Endothelial cell of umbilical vein (primary cell): ENCODE measurements around the gene PRKG1. TPM values are rescaled to one million over a fixed set of nuclear protein-coding genes. Genes with fewer than 3 reads are reported as not detected.

Source experiments
- BruUV-seq: library from RNA; stranded (reverse); fragments of 400-500 nt; replicated peaks from 2 replicates; lab custom pipeline; 2021; lab: Mats Ljungman, UMichigan
- CTCF ChIA-PET: fragments of 300-600, 350-600 bp; sonication (Branson Sonifier 250); formaldehyde crosslinking; loops from one replicate; lab custom pipeline; 2021; ENCODE audit warnings: antibody characterized with exemption, inconsistent platforms; lab: Charles Lee
- POLR2A ChIA-PET: fragments of 300-600, 350-600 bp; sonication (Branson Sonifier 250); formaldehyde crosslinking; loops from one replicate; lab custom pipeline; 2021; ENCODE audit warnings: antibody characterized with exemption, inconsistent platforms; lab: Charles Lee
- DNase-seq: peaks from one replicate; pipeline ENCODE4 v3.0.0-alpha.2; 2011; ENCODE audit warnings: low read depth, low spot score
- FAIRE-seq: peaks from 2 replicates; lab custom pipeline; 2011; peaks lifted over from hg19 to GRCh38; lab: Jason Lieb, UNC
- H2AFZ ChIP-seq: 2 replicates; pipeline ENCODE4 v1.6.0; 2012; ENCODE audit warnings: low read depth, low read length, control low read depth, inconsistent platforms
- H3K27ac ChIP-seq: 2 replicates; pipeline ENCODE4 v1.5.1; 2011; ENCODE audit warnings: low read depth, mild to moderate bottlenecking, control low read depth, low read length, moderate library complexity; ENCODE audit not compliant: insufficient read depth
- H3K27me3 ChIP-seq, 2 experiments: 2 replicates each; pipeline versions ENCODE4 v1.6.0 to v1.6.1; 2011; ENCODE audit warnings: low read length in 2 of 2, mixed read lengths in 1 of 2; ENCODE audit not compliant: control insufficient read depth in 2 of 2, insufficient read depth in 2 of 2
- H3K36me3 ChIP-seq, 2 experiments: 2 replicates in 1 of 2; 3 replicates in 1 of 2; pipeline ENCODE4 v1.5.1; 2011; ENCODE audit warnings: low read length in 2 of 2, mild to moderate bottlenecking in 1 of 2, moderate library complexity in 1 of 2; ENCODE audit not compliant: control insufficient read depth in 2 of 2, insufficient read depth in 2 of 2; ENCODE audit errors: extremely low read depth in 1 of 2
- H3K4me1 ChIP-seq: 3 replicates; pipeline ENCODE4 v1.5.1; 2011; ENCODE audit warnings: mild to moderate bottlenecking, low read length; ENCODE audit not compliant: control insufficient read depth, insufficient read depth; ENCODE audit errors: extremely low read depth
- H3K4me2 ChIP-seq: 2 replicates; pipeline ENCODE4 v1.6.1; 2011; ENCODE audit warnings: low read length, control low read depth, mixed read lengths; ENCODE audit not compliant: insufficient read depth
- H3K4me3 ChIP-seq, 3 experiments: fragments of 200-600 bp in 1 of 3; sonication (generic), shearing (Covaris generic) in 1 of 3; replicated peaks in 1 of 3; 2 replicates each; pipeline ENCODE4 v1.5.1; 2011 to 2016; ENCODE audit warnings: control low read depth in 3 of 3, low read length in 3 of 3, mild to moderate bottlenecking in 2 of 3, inconsistent platforms in 1 of 3, low read depth in 1 of 3, moderate library complexity in 1 of 3; ENCODE audit not compliant: insufficient read depth in 1 of 3
- H3K79me2 ChIP-seq: 2 replicates; pipeline ENCODE4 v1.6.0; 2012; ENCODE audit warnings: low read length, inconsistent platforms; ENCODE audit not compliant: control insufficient read depth, insufficient read depth
- H3K9ac ChIP-seq: replicated peaks from 2 replicates; pipeline ENCODE3; 2011; ENCODE audit warnings: low read length, control low read depth; ENCODE audit not compliant: insufficient read depth; ENCODE audit errors: extremely low read depth
- H3K9me1 ChIP-seq: replicated peaks from 3 replicates; pipeline ENCODE4 v1.6.0; 2011; ENCODE audit warnings: mild to moderate bottlenecking, low read length; ENCODE audit not compliant: control insufficient read depth, insufficient read depth; ENCODE audit errors: extremely low read depth
- H3K9me3 ChIP-seq: replicated peaks from 2 replicates; pipeline ENCODE4 v1.5.1; 2012; ENCODE audit warnings: low read length, inconsistent platforms; ENCODE audit not compliant: control insufficient read depth, insufficient read depth
- H4K20me1 ChIP-seq: replicated peaks from 2 replicates; pipeline ENCODE3; 2011; ENCODE audit warnings: mild to moderate bottlenecking, low read length; ENCODE audit not compliant: control insufficient read depth, insufficient read depth; ENCODE audit errors: extremely low read depth
- EZH2 ChIP-seq: IDR thresholded peaks from 2 replicates; pipeline ENCODE4 v1.6.1; 2012; ENCODE audit warnings: borderline replicate concordance, low read depth, mild to moderate bottlenecking, moderate library complexity, low read length, inconsistent platforms; ENCODE audit not compliant: severe bottlenecking
- FOS ChIP-seq: IDR thresholded peaks from 2 replicates; pipeline ENCODE4 v1.6.1; 2011; ENCODE audit warnings: mild to moderate bottlenecking, low read length, moderate library complexity, borderline replicate concordance; ENCODE audit not compliant: insufficient read depth
- GATA2 ChIP-seq: IDR thresholded peaks from 2 replicates; pipeline ENCODE4 v1.7.0; 2011; ENCODE audit warnings: low read depth, mild to moderate bottlenecking, moderate library complexity, mixed read lengths, low read length; ENCODE audit not compliant: insufficient read length, insufficient read depth
- JUN ChIP-seq: IDR thresholded peaks from 2 replicates; pipeline ENCODE4 v1.6.1; 2011; ENCODE audit warnings: borderline replicate concordance, low read depth; ENCODE audit not compliant: insufficient read length, insufficient read depth
- MAX ChIP-seq: IDR thresholded peaks from 2 replicates; pipeline ENCODE4 v1.6.1; 2011; ENCODE audit not compliant: insufficient read depth, insufficient read length
- MYC ChIP-seq: IDR thresholded peaks from one replicate; pipeline ENCODE4 v1.6.1; 2011; ENCODE audit warnings: mild to moderate bottlenecking, low read depth, low read length
- POLR2A ChIP-seq: IDR thresholded peaks from 2 replicates; pipeline ENCODE4 v1.6.1; 2012; ENCODE audit warnings: low read depth, mild to moderate bottlenecking, control low read depth, low read length
- POLR2AphosphoS5 ChIP-seq: IDR thresholded peaks from 2 replicates; pipeline ENCODE4 v1.6.1; 2012; ENCODE audit warnings: low read depth, mild to moderate bottlenecking, control low read depth, low read length, moderate library complexity; ENCODE audit not compliant: insufficient read depth
- dilution Hi-C: fragments of 300-500 bp; cut with MboI; formaldehyde crosslinking; loops from one replicate; pipeline ENCODE4 v1.15.0; 2019; ENCODE audit warnings: low sequenced_read_pairs; ENCODE audit not compliant: extremely low pct_ligation_motif_present
- intact Hi-C: fragments of 100-400 bp; cut with micrococcal nuclease; formaldehyde crosslinking; loops from one replicate; pipeline ENCODE4 v1.10.0; 2022
- polyA plus RNA-seq, 4 experiments: library from polyadenylated mRNA; depleted of rRNA in 3 of 4; stranded (reverse) in 3 of 4; unstranded in 1 of 4; fragments of >200 nt; gene quantifications; 2 replicates each; pipeline versions ENCODE4 v1.2.1 to v1.2.3, GENCODE V29; 2011 to 2012; ENCODE audit warnings: missing spikeins in 1 of 4
- total RNA-seq: library from RNA; stranded (reverse); gene quantifications from 2 replicates; pipeline ENCODE4 v1.2.3, GENCODE V29; 2021
- TF ChIP-seq, protein P1 (sequence below), 2 donors: IDR thresholded peaks; 1 replicate in 1 of 2; 2 replicates in 1 of 2; pipeline ENCODE4 v1.5.1; 2011; ENCODE audit warnings: low read length in 2 of 2, mild to moderate bottlenecking in 2 of 2, moderate library complexity in 2 of 2, control low read depth in 1 of 2, inconsistent platforms in 1 of 2, low read depth in 1 of 2; ENCODE audit not compliant: insufficient read depth in 1 of 2; ENCODE audit errors: extremely low read depth in 1 of 2

Gene PRKG1
- total and polyA plus RNA-seq, 2 donors (not counting 3 experiments of a cell fraction or from before 2014, with no cell fraction given), result 0.01 to 0.18 TPM

DNA sequence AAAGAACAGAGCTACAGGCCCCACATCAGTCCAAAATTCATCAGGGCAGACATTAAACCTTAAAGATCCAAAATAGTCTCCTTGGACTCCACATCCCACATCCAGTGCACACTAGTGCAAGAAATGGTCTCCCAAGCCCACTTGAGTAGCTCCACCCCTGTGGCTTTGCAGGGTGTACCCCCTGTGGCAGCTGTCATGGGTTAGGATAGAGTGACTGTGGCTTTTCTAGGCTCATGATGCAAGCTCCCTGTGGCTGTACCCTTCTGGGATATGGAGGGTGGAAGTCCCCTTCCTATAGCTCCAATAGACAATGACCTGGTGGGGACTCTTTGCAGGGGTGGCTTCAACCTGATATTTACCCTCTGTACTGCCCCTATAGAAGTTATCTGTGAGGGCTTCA, 1111.0 kb downstream of the PRKG1 start:
- dilution Hi-C loops (no loop called here), intact Hi-C loops (no loop called here)
- H2AFZ ChIP-seq, result no peak overlapping the region
- H3K4me1 ChIP-seq, result no peaks in the 10 kb centered on the region
- H3K36me3 ChIP-seq, result no peaks in the 10 kb centered on the region
- no peaks in the 10 kb centered on the region for H3K79me2 ChIP-seq
- no peak for TF ChIP-seq FOS
- no peak for TF ChIP-seq MYC
- TF ChIP-seq JUN, result no peak
- TF ChIP-seq POLR2A, result no peak
- no peak for TF ChIP-seq EZH2
- no peak for TF ChIP-seq GATA2
- TF ChIP-seq POLR2AphosphoS5, result no peak
- TF ChIP-seq, protein P1, sequence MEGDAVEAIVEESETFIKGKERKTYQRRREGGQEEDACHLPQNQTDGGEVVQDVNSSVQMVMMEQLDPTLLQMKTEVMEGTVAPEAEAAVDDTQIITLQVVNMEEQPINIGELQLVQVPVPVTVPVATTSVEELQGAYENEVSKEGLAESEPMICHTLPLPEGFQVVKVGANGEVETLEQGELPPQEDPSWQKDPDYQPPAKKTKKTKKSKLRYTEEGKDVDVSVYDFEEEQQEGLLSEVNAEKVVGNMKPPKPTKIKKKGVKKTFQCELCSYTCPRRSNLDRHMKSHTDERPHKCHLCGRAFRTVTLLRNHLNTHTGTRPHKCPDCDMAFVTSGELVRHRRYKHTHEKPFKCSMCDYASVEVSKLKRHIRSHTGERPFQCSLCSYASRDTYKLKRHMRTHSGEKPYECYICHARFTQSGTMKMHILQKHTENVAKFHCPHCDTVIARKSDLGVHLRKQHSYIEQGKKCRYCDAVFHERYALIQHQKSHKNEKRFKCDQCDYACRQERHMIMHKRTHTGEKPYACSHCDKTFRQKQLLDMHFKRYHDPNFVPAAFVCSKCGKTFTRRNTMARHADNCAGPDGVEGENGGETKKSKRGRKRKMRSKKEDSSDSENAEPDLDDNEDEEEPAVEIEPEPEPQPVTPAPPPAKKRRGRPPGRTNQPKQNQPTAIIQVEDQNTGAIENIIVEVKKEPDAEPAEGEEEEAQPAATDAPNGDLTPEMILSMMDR (IDR thresholded peaks at IDR 0.05; ENCODE audit: extremely low read depth in 1 of 2, insufficient read depth in 1 of 2, low read depth in 1 of 2, low read length in 2 of 2), result no peak
- TF ChIP-seq MAX, result no peak
- no peaks in the 10 kb centered on the region for H4K20me1 ChIP-seq
- CTCF ChIA-PET, result no interaction called here
- no peak for DNase-seq
- no peaks in the 10 kb centered on the region for H3K9me1 ChIP-seq
- no peak for FAIRE-seq
- H3K9me3 ChIP-seq, result no peaks in the 10 kb centered on the region
- H3K27ac ChIP-seq, result no peak overlapping the region
- H3K4me2 ChIP-seq, result no peak overlapping the region
- H3K4me3 ChIP-seq, result no peak overlapping the region
- H3K9ac ChIP-seq, result no peak overlapping the region
- no TSS peak for BruUV-seq
- POLR2A ChIA-PET, result no interaction called here
- H3K27me3 ChIP-seq, result no peaks in the 10 kb centered on the region
